A549 (cell line): ENCODE measurements around the gene SERPINA10.

Experiments
- CTCF ChIP-seq: fragments of >200 bp; sonication (Bioruptor Twin); formaldehyde crosslinking; IDR thresholded peaks from 3 replicates; pipeline ENCODE4 v1.5.1; 2016
- EP300 ChIP-seq, 2 experiments: fragments of >200 bp; sonication (Bioruptor Twin); formaldehyde crosslinking; IDR thresholded peaks; 2 replicates in 1 of 2; 3 replicates in 1 of 2; pipeline ENCODE4 v1.6.1; 2016 to 2017
- PBX3 ChIP-seq: IDR thresholded peaks from 2 replicates; pipeline ENCODE4 v1.6.1; 2012
- POLR2A ChIP-seq: IDR thresholded peaks from 2 replicates; pipeline ENCODE4 v1.6.1; 2012; ENCODE audit warnings: mild to moderate bottlenecking, low read length
- SMC3 ChIP-seq: fragments of >200 bp; sonication (Bioruptor Twin); formaldehyde crosslinking; IDR thresholded peaks from 3 replicates; pipeline ENCODE4 v1.6.1; 2018; ENCODE audit warnings: inconsistent platforms
- TP53 ChIP-seq: fragments of 250-450 bp; sonication (Bioruptor Pico); IDR thresholded peaks from 2 replicates; pipeline ENCODE4 v1.5.0; 2021; ENCODE audit warnings: mild to moderate bottlenecking, moderate library complexity

GRCh38 chr14:94342334-94342934 lies 49.4 kb upstream of the SERPINA10 start:
- TF ChIP-seq CTCF (no peak), SMC3 (no peak), PBX3 (no peak), POLR2A (no peak), TP53 (CRISPR knock-in tag) (no peak), EP300 (IDR thresholded peaks at IDR 0.05) (no peak)
